Mammary epithelial cell (primary cell): Measurements from ENCODE around the gene ATP5ME.

ENCODE experiments used
- CTCF ChIP-seq, 2 donors: IDR thresholded peaks in 1 of 2; conservative IDR thresholded peaks in 1 of 2; 2 replicates each; pipeline ENCODE4 v1.5.1; 2011 to 2012; ENCODE audit warnings: inconsistent platforms in 2 of 2, low read length in 2 of 2, mild to moderate bottlenecking in 2 of 2, control low read depth in 1 of 2, low read depth in 1 of 2; ENCODE audit not compliant: insufficient read depth in 1 of 2; ENCODE audit errors: extremely low read depth in 1 of 2
- EZH2 ChIP-seq: IDR thresholded peaks from 2 replicates; pipeline ENCODE4 v1.6.1; 2012; ENCODE audit warnings: low read length, inconsistent platforms, borderline replicate concordance

GRCh38 chr4:712093-712492, 38.0 kb upstream of the ATP5ME start:
- TF ChIP-seq EZH2: no peak
- no peak for TF ChIP-seq CTCF (conservative IDR thresholded peaks at IDR 0.05 in 1 of 2, IDR thresholded peaks at IDR 0.05 in 1 of 2; ENCODE audit: extremely low read depth in 1 of 2, insufficient read depth in 1 of 2, low read depth in 1 of 2, low read length in 2 of 2)
